ENCODE measurements around the gene KIF26A.

Gene KIF26A

GRCh38 chr14:104119119-104119487 is 19.3 kb upstream of the KIF26A start:
- TF ChIP-seq FOXM1 (IDR thresholded peaks at IDR 0.05; ENCODE audit: borderline replicate concordance, low read depth) (no peak), CEBPB (IDR thresholded peaks at IDR 0.05) (no peak), TCF12 (IDR thresholded peaks at IDR 0.05; ENCODE audit: low read depth) (no peak), TEAD4 (IDR thresholded peaks at IDR 0.05) (no peak), CREB1 (IDR thresholded peaks at IDR 0.05; ENCODE audit: low read depth) (no peak), TAF1 (IDR thresholded peaks at IDR 0.05; ENCODE audit: low read depth) (no peak), NFIC (IDR thresholded peaks at IDR 0.05) (no peak), USF1 (IDR thresholded peaks at IDR 0.05) (no peak), ZBTB7A (IDR thresholded peaks at IDR 0.05; ENCODE audit: low read depth) (no peak), YY1 (IDR thresholded peaks at IDR 0.05; ENCODE audit: low read depth) (no peak), EGR1 (IDR thresholded peaks at IDR 0.05) (no peak), EP300 (IDR thresholded peaks at IDR 0.05; ENCODE audit: borderline replicate concordance) (no peak), MAX (IDR thresholded peaks at IDR 0.05) (no peak), RAD21 (IDR thresholded peaks at IDR 0.05; ENCODE audit: low read depth) (no peak), REST (IDR thresholded peaks at IDR 0.05; ENCODE audit: low read depth) (no peak)

- TF ChIP-seq TCF12 (IDR thresholded peaks at IDR 0.05; ENCODE audit: low read depth) (no peak), USF1 (IDR thresholded peaks at IDR 0.05) (no peak), REST (IDR thresholded peaks at IDR 0.05; ENCODE audit: low read depth) (no peak), ZBTB7A (IDR thresholded peaks at IDR 0.05; ENCODE audit: low read depth) (no peak)
Observed at GRCh38 chr14:104119488-104120251, 18.7 kb upstream of the KIF26A start.

GRCh38 chr14:104120281-104120741 is 18.1 kb upstream of the KIF26A start:
- no peak for TF ChIP-seq EGR1 (IDR thresholded peaks at IDR 0.05)
- TF ChIP-seq TAF1 (IDR thresholded peaks at IDR 0.05; ENCODE audit: low read depth): no peak
- TF ChIP-seq RAD21 (IDR thresholded peaks at IDR 0.05; ENCODE audit: low read depth): no peak
- TF ChIP-seq CEBPB (IDR thresholded peaks at IDR 0.05): no peak
- no peak for TF ChIP-seq EP300 (IDR thresholded peaks at IDR 0.05; ENCODE audit: borderline replicate concordance)

GRCh38 chr14:104121142-104121541 is 17.2 kb upstream of the KIF26A start:
- TF ChIP-seq USF1 (IDR thresholded peaks at IDR 0.05): no peak
- TF ChIP-seq CEBPB (IDR thresholded peaks at IDR 0.05): no peak
- no peak for TF ChIP-seq TAF1 (IDR thresholded peaks at IDR 0.05; ENCODE audit: low read depth)

- TF ChIP-seq CREB1 (IDR thresholded peaks at IDR 0.05; ENCODE audit: low read depth) (no peak), NFIC (IDR thresholded peaks at IDR 0.05) (no peak), TEAD4 (IDR thresholded peaks at IDR 0.05) (no peak), ZBTB7A (IDR thresholded peaks at IDR 0.05; ENCODE audit: low read depth) (no peak), EP300 (IDR thresholded peaks at IDR 0.05; ENCODE audit: borderline replicate concordance) (no peak), CEBPB (IDR thresholded peaks at IDR 0.05) (no peak), FOXM1 (IDR thresholded peaks at IDR 0.05; ENCODE audit: borderline replicate concordance, low read depth) (no peak), MAX (IDR thresholded peaks at IDR 0.05) (no peak), EGR1 (IDR thresholded peaks at IDR 0.05) (no peak), TCF12 (IDR thresholded peaks at IDR 0.05; ENCODE audit: low read depth) (no peak), USF1 (IDR thresholded peaks at IDR 0.05) (no peak), TAF1 (IDR thresholded peaks at IDR 0.05; ENCODE audit: low read depth) (no peak), YY1 (IDR thresholded peaks at IDR 0.05; ENCODE audit: low read depth) (no peak), RAD21 (IDR thresholded peaks at IDR 0.05; ENCODE audit: low read depth) (no peak), REST (IDR thresholded peaks at IDR 0.05; ENCODE audit: low read depth) (no peak)
Observed at GRCh38 chr14:104123879-104124278, 14.5 kb upstream of the KIF26A start.

Data from Ishikawa (cell line).